Measurements from ENCODE around the gene SPATA33. TPM values are rescaled to one million over a fixed set of nuclear protein-coding genes. Genes with fewer than 3 reads are reported as not detected.
A peak's percentile ranks its signal among the peaks of the same experiment; 100 is the strongest.

Gene SPATA33
- total RNA-seq, 4 donors from 2014 or later, result 6.0 to 8.9 (median 7.5) TPM

GRCh38 chr16:89618109-89618998 lies 39.3 kb upstream of the SPATA33 start:
- WGBS, 2 donors, result 39 to 45% methylated on average over 16 of the region's 16 CpGs

GRCh38 chr16:89619840-89620239 lies 37.8 kb upstream of the SPATA33 start:
- H3K9me3 ChIP-seq, result no peaks in the 10 kb centered on the region
- no peak for TF ChIP-seq CTCF (IDR thresholded peaks at IDR 0.05)
- no peak for TF ChIP-seq POLR2A (IDR thresholded peaks at IDR 0.05)
- H3K4me3 ChIP-seq (replicated peaks in 1 of 3), result no peak overlapping the region
- no peak overlapping the region for H3K27ac ChIP-seq
- H3K27me3 ChIP-seq, result no peaks in the 10 kb centered on the region
- no peaks in the 10 kb centered on the region for H3K36me3 ChIP-seq
- no peak for DNase-seq
- peaks cover 0 to 4% of the 10 kb centered on the region in 2 donors for H3K4me1 ChIP-seq
- WGBS, 2 donors, result 44% methylated on average over 9 of the region's 12 CpGs; no CpG with 5 or more reads in 1 of the 2 donors
- intact Hi-C loops (cut with DNase I), result no loop called here

More at GRCh38 chr16:89618109-89618998, 39.3 kb upstream of the SPATA33 start:
- TF ChIP-seq CTCF (IDR thresholded peaks at IDR 0.05), result no peak
- Histone ChIP-seq H3K36me3 (no peaks in the 10 kb centered on the region), H3K27me3 (no peaks in the 10 kb centered on the region), H3K4me1 (peaks cover 0 to 4% of the 10 kb centered on the region in 2 donors), H3K4me3 (replicated peaks in 1 of 3) (no peak overlapping the region), H3K27ac (no peak overlapping the region), H3K9me3 (no peaks in the 10 kb centered on the region)
- peak; percentile 14 to 34 for DNase-seq
- intact Hi-C loops (cut with DNase I), result no loop called here

DNA sequence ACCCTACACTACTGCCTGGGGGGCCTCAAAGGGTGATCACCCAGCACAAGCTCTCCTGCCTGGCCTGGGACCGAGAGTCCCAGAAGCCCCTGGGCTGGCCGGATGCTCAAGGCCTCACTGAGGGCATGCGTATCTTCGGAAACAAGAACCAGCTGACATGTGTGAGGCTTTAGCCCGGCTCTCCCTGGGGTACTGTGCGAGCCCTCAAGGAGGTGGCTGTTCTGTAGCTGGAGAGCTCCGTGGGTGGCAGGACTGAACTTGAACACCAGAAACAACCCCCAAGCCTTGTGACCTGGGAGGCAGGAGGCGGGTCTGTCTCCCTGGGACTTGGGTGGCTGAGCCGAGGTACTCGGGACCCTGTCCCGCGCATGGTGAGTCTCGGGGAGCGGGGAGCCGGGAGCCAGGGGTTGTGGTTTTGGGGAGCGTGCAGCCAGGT lies 37.2 kb upstream of the SPATA33 start:
- Histone ChIP-seq H3K4me3 (replicated peaks in 1 of 3) (no peak overlapping the region), H3K9me3 (no peaks in the 10 kb centered on the region), H3K4me1 (peaks cover 0 to 4% of the 10 kb centered on the region in 2 donors), H3K36me3 (no peaks in the 10 kb centered on the region), H3K27me3 (no peaks in the 10 kb centered on the region), H3K27ac (no peak overlapping the region)
- intact Hi-C loops (cut with DNase I), result no loop called here
- TF ChIP-seq CTCF (IDR thresholded peaks at IDR 0.05), result no peak
- no peak for TF ChIP-seq POLR2A (IDR thresholded peaks at IDR 0.05)
- WGBS, 2 donors, result 46 to 57% methylated on average over 5 to 16 of the region's 16 CpGs
- no peak for DNase-seq

DNA sequence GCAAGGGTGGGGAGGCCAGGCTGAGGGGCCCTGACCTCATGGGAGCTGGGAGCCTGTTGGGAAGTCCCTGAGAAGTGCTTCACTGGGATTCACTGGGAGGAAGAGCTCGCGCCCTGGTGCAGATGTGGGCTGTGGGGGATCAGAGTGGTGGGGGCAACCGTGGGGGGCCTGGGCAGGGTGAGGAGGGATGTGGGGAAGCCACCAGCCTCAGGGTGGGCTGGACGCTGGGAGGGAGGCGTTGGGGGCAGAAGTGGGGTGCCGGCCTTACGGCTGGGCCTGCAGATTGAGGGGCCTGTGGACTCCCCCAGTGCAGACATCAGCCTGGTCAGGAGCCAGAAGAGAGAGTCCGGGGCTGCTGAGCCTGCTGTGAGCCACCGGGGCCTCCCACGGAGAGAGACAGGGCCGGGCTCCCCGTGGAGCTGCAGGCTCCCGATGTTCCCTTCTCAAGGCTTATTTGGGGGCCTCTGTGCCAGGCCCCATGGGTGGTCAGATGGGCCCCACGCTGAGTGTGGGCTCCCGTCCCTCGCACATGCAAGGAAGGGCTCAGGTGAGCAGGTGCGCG lies 36.4 kb upstream of the SPATA33 start:
- Histone ChIP-seq H3K4me3 (replicated peaks in 1 of 3) (no peak overlapping the region), H3K27me3 (no peaks in the 10 kb centered on the region), H3K36me3 (no peaks in the 10 kb centered on the region), H3K27ac (no peak overlapping the region), H3K9me3 (no peaks in the 10 kb centered on the region), H3K4me1 (peaks cover 0 to 4% of the 10 kb centered on the region in 2 donors)
- intact Hi-C loops (cut with DNase I), result no loop called here
- DNase-seq, result no peak
- WGBS, 2 donors, result 79 to 85% methylated on average over 7 to 17 of the region's 18 CpGs
- no peak for TF ChIP-seq CTCF (IDR thresholded peaks at IDR 0.05)
- no peak for TF ChIP-seq POLR2A (IDR thresholded peaks at IDR 0.05)
